ENCODE measurements around the gene SLC2A9. TPM values are rescaled to one million over a fixed set of nuclear protein-coding genes. Genes with fewer than 3 reads are reported as not detected.

Gene SLC2A9
- total RNA-seq, 6 experiments from 2014 or later, result 16.1 to 25.0 (median 19.8) TPM

GRCh38 chr4:9940041-9940440 lies 81.3 kb downstream of the SLC2A9 start:
- TF ChIP-seq POLR2A (IDR thresholded peaks at IDR 0.05), result no peak
- TF ChIP-seq, protein P1, sequence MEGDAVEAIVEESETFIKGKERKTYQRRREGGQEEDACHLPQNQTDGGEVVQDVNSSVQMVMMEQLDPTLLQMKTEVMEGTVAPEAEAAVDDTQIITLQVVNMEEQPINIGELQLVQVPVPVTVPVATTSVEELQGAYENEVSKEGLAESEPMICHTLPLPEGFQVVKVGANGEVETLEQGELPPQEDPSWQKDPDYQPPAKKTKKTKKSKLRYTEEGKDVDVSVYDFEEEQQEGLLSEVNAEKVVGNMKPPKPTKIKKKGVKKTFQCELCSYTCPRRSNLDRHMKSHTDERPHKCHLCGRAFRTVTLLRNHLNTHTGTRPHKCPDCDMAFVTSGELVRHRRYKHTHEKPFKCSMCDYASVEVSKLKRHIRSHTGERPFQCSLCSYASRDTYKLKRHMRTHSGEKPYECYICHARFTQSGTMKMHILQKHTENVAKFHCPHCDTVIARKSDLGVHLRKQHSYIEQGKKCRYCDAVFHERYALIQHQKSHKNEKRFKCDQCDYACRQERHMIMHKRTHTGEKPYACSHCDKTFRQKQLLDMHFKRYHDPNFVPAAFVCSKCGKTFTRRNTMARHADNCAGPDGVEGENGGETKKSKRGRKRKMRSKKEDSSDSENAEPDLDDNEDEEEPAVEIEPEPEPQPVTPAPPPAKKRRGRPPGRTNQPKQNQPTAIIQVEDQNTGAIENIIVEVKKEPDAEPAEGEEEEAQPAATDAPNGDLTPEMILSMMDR (IDR thresholded peaks at IDR 0.05), result no peak
- H3K9me3 ChIP-seq, result no peaks in the 10 kb centered on the region
- no peak overlapping the region for H3K27ac ChIP-seq
- H3K4me1 ChIP-seq, result no peaks in the 10 kb centered on the region
- WGBS (ENCODE audit: insufficient coverage, low coverage, low lambda C conversion rate, missing lambda C conversion rate), result 88% methylated on average over 5 of the region's 5 CpGs
- intact Hi-C loops (cut with DNase I), result no loop called here
- H3K27me3 ChIP-seq, result no peaks in the 10 kb centered on the region
- no peaks in the 10 kb centered on the region for H3K36me3 ChIP-seq
- no peak overlapping the region for H3K4me3 ChIP-seq
- ATAC-seq (no peak), DNase-seq (no peak)

DNA sequence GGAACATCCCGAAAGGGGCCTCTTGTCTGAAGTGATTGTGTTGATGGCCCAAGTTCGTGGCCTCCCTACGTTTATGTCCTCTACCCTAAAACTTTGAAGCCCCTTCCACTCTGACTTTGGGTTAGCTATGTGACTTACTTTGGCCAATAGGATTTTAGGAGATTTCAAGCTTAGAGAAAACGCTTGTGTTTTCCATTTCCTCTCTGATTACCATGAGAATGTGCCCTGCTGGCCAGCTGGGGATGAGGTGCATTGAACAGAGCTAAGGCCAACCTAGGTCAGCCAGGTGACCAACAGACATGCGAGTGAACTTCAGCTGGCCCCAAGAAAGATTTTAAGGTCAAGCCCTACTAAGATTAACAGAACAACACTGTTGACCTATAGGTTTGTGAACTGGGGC lies 82.4 kb downstream of the SLC2A9 start:
- 74% methylated on average over 3 of the region's 5 CpGs for WGBS (ENCODE audit: insufficient coverage, low coverage, low lambda C conversion rate, missing lambda C conversion rate)
- no peaks in the 10 kb centered on the region for H3K27me3 ChIP-seq
- no peaks in the 10 kb centered on the region for H3K4me1 ChIP-seq
- DNase-seq, result no peak
- H3K9me3 ChIP-seq, result no peaks in the 10 kb centered on the region
- no peaks in the 10 kb centered on the region for H3K36me3 ChIP-seq
- no peak for ATAC-seq
- no peak overlapping the region for H3K27ac ChIP-seq
- intact Hi-C loops (cut with DNase I), result no loop called here
- H3K4me3 ChIP-seq, result no peak overlapping the region
- no peak for TF ChIP-seq POLR2A (IDR thresholded peaks at IDR 0.05)
- TF ChIP-seq, protein P1 (IDR thresholded peaks at IDR 0.05), result no peak

DNA sequence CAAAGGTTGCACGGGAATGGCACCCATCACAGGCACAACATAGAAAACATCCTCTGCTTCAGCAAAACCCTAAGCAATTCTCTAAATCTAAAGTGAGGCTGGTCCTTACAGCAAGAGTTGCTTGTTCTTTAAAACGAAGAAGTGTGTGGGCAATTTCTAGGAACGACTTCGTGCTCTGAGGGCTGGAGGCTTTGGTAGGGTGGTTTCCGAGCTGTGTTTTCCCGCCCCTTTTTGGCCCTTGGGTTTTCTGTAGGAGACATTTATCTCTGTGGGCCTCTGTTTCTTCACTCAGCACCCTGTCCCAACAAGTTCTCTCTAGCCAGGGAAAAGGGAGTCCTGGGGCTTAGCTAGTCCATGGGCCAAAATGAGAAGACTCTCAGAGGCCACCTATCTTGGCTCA lies 84.2 kb downstream of the SLC2A9 start:
- Histone ChIP-seq H3K9me3 (no peaks in the 10 kb centered on the region), H3K27ac (no peak overlapping the region), H3K36me3 (no peaks in the 10 kb centered on the region), H3K4me1 (no peaks in the 10 kb centered on the region), H3K27me3 (no peaks in the 10 kb centered on the region), H3K4me3 (no peak overlapping the region)
- no peak for TF ChIP-seq POLR2A (IDR thresholded peaks at IDR 0.05)
- ATAC-seq, result no peak
- intact Hi-C loops (cut with DNase I), result no loop called here
- DNase-seq, result no peak
- WGBS (ENCODE audit: insufficient coverage, low coverage, low lambda C conversion rate, missing lambda C conversion rate), result 95% methylated on average over 4 of the region's 6 CpGs

- DNase-seq, result no peak
Measured at GRCh38 chr4:9936129-9936644, 85.1 kb downstream of the SLC2A9 start.

DNA sequence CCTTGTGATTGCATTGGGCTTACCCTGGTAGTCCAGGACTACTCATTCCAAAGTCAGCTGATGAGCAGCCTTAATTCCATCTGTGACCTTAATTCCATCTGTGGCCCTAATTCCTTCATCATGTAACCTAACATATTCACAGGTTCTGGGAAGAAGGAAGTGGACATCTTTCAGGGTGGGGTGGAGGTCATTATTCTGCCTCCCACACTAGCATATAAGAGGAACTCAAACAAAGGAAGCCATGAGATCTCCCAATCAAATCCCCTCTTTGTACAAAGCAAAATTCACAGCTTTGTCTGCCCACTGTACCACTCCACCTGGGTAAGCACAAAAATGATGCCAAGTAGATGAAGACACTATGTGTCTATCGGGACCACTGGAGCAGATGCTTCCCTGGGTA lies 87.3 kb downstream of the SLC2A9 start:
- TF ChIP-seq POLR2A (IDR thresholded peaks at IDR 0.05), result no peak
- TF ChIP-seq, protein P1 (IDR thresholded peaks at IDR 0.05), result no peak
- no peaks in the 10 kb centered on the region for H3K36me3 ChIP-seq
- 88% methylated on average over 1 of the region's 1 CpG for WGBS (ENCODE audit: insufficient coverage, low coverage, low lambda C conversion rate, missing lambda C conversion rate)
- no peak overlapping the region for H3K4me3 ChIP-seq
- ATAC-seq (no peak), DNase-seq (no peak)
- no peaks in the 10 kb centered on the region for H3K4me1 ChIP-seq
- H3K27ac ChIP-seq, result no peak overlapping the region
- no peaks in the 10 kb centered on the region for H3K27me3 ChIP-seq
- H3K9me3 ChIP-seq, result no peaks in the 10 kb centered on the region
- intact Hi-C loops (cut with DNase I), result no loop called here

More at GRCh38 chr4:9936129-9936644, 85.1 kb downstream of the SLC2A9 start:
- TF ChIP-seq POLR2A (IDR thresholded peaks at IDR 0.05), result no peak
- TF ChIP-seq, protein P1 (IDR thresholded peaks at IDR 0.05), result no peak
- Histone ChIP-seq H3K27ac (no peak overlapping the region), H3K36me3 (no peaks in the 10 kb centered on the region), H3K9me3 (no peaks in the 10 kb centered on the region), H3K27me3 (no peaks in the 10 kb centered on the region), H3K4me3 (no peak overlapping the region), H3K4me1 (no peaks in the 10 kb centered on the region)
- 88% methylated on average over 2 of the region's 5 CpGs for WGBS (ENCODE audit: insufficient coverage, low coverage, low lambda C conversion rate, missing lambda C conversion rate)
- no peak for ATAC-seq
- intact Hi-C loops (cut with DNase I), result no loop called here
